NK-92 (cell line): Measurements from ENCODE around the gene KIF3A.

Source experiments
- DNase-seq: peaks from one replicate; lab custom pipeline; 2025; ENCODE audit not compliant: unreplicated experiment; lab: John Stamatoyannopoulos, UW

Gene KIF3A

GRCh38 chr5:132771503-132771998, 34.2 kb upstream of the KIF3A start:
- no peak for DNase-seq

- DNase-seq, result no peak
Measured at GRCh38 chr5:132770476-132771159, 33.3 kb upstream of the KIF3A start.

GRCh38 chr5:132768485-132768868, 31.1 kb upstream of the KIF3A start:
- no peak for DNase-seq

GRCh38 chr5:132767150-132767549, 29.8 kb upstream of the KIF3A start:
- no peak for DNase-seq

GRCh38 chr5:132766806-132767055, 29.4 kb upstream of the KIF3A start:
- DNase-seq, result no peak

- no peak for DNase-seq
Measured at GRCh38 chr5:132766020-132766805, 28.9 kb upstream of the KIF3A start.

GRCh38 chr5:132765311-132766019, 28.1 kb upstream of the KIF3A start:
- no peak for DNase-seq

- no peak for DNase-seq
Measured at GRCh38 chr5:132764671-132765238, 27.4 kb upstream of the KIF3A start.

GRCh38 chr5:132764051-132764450, 26.7 kb upstream of the KIF3A start:
- DNase-seq, result no peak

GRCh38 chr5:132763181-132764036, 26.1 kb upstream of the KIF3A start:
- no peak for DNase-seq

GRCh38 chr5:132762246-132763000, 25.1 kb upstream of the KIF3A start:
- DNase-seq, result no peak

GRCh38 chr5:132761321-132762240, 24.2 kb upstream of the KIF3A start:
- DNase-seq, result no peak

GRCh38 chr5:132760601-132761317, 23.4 kb upstream of the KIF3A start:
- no peak for DNase-seq

- DNase-seq, result no peak
Measured at GRCh38 chr5:132760049-132760420, 22.7 kb upstream of the KIF3A start.

GRCh38 chr5:132759114-132760048, 22.0 kb upstream of the KIF3A start:
- no peak for DNase-seq

GRCh38 chr5:132758451-132758850, 21.1 kb upstream of the KIF3A start:
- DNase-seq, result no peak

GRCh38 chr5:132756542-132756941, 19.2 kb upstream of the KIF3A start:
- DNase-seq, result no peak
